Sigmoid colon (tissue), 4 donors: ENCODE data around the gene UBE2D4.

ENCODE experiments used
- EP300 ChIP-seq, 4 donors: sonication (generic); formaldehyde crosslinking; IDR thresholded peaks; one replicate each; pipeline ENCODE4 v1.6.1; 2017; ENCODE audit warnings: antibody characterized with exemption in 4 of 4
- POLR2A ChIP-seq, 2 donors: fragments of 450-650 bp; IDR thresholded peaks; one replicate each; pipeline ENCODE4 v1.6.1; 2016; ENCODE audit warnings: antibody characterized with exemption in 2 of 2, mild to moderate bottlenecking in 2 of 2, moderate library complexity in 2 of 2
- TF ChIP-seq, protein P1 (sequence below), 4 experiments: fragments of 450-650 bp in 3 of 4; fragments of 200-600 bp in 1 of 4; IDR thresholded peaks; one replicate each; pipeline ENCODE4 v1.5.1; 2016 to 2019; ENCODE audit warnings: antibody characterized with exemption in 4 of 4, mild to moderate bottlenecking in 3 of 4, moderate library complexity in 2 of 4

DNA sequence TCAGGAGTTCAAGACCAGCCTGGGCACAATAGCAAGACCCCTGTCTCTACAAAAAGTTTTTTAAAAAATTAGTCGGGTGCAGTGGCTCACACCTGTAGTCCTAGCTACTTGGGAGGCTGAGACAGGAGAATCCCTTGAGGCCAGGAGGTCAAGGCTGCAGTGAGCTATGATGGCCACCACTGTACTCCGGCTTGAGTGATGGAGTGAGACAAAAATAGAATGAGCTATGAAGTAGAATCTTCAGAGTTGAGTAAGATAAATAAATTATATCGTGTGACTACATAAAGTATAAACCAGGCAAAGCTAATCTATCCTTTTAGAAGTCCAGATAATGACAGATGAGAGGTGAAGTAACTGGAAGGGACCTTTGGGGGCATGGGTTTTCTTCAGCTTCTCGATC is 41.6 kb upstream of the UBE2D4 start:
- TF ChIP-seq EP300 (IDR thresholded peaks at IDR 0.05) (no peak), POLR2A (IDR thresholded peaks at IDR 0.05) (no peak)
- TF ChIP-seq, protein P1, sequence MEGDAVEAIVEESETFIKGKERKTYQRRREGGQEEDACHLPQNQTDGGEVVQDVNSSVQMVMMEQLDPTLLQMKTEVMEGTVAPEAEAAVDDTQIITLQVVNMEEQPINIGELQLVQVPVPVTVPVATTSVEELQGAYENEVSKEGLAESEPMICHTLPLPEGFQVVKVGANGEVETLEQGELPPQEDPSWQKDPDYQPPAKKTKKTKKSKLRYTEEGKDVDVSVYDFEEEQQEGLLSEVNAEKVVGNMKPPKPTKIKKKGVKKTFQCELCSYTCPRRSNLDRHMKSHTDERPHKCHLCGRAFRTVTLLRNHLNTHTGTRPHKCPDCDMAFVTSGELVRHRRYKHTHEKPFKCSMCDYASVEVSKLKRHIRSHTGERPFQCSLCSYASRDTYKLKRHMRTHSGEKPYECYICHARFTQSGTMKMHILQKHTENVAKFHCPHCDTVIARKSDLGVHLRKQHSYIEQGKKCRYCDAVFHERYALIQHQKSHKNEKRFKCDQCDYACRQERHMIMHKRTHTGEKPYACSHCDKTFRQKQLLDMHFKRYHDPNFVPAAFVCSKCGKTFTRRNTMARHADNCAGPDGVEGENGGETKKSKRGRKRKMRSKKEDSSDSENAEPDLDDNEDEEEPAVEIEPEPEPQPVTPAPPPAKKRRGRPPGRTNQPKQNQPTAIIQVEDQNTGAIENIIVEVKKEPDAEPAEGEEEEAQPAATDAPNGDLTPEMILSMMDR (IDR thresholded peaks at IDR 0.05): no peak
